HEK293T (cell line): ENCODE data around the gene CCNYL1.

ENCODE experiments used
- CTCF ChIA-PET: fragments of 350-600 bp; formaldehyde crosslinking; extraction: SDS; loops from one replicate; lab custom pipeline; 2021; ENCODE audit warnings: antibody characterized with exemption, inconsistent platforms; lab: Yijun Ruan, JAX
- POLR2A ChIA-PET: fragments of 350-600 bp; formaldehyde crosslinking; extraction: SDS; loops from one replicate; lab custom pipeline; 2020; ENCODE audit warnings: antibody characterized with exemption, inconsistent platforms; lab: Yijun Ruan, JAX
- DNase-seq: peaks from one replicate; pipeline ENCODE4 v3.0.0; 2012; ENCODE audit warnings: mixed read lengths; ENCODE audit errors: extremely low spot score
- ARNT ChIP-seq: fragments of 450-650 bp; IDR thresholded peaks from 2 replicates; pipeline ENCODE4 v1.6.1; 2017; ENCODE audit warnings: mild to moderate bottlenecking
- BHLHE40 ChIP-seq: fragments of 450-650 bp; IDR thresholded peaks from 2 replicates; pipeline ENCODE4 v1.6.1; 2016; ENCODE audit warnings: mild to moderate bottlenecking, moderate library complexity, borderline replicate concordance
- CTBP1 ChIP-seq: fragments of 450-650 bp; IDR thresholded peaks from 2 replicates; pipeline ENCODE4 v1.6.1; 2016; ENCODE audit warnings: borderline replicate concordance
- ELF4 ChIP-seq: fragments of 450-650 bp; IDR thresholded peaks from 2 replicates; pipeline ENCODE4 v1.6.1; 2017; ENCODE audit warnings: antibody characterized with exemption
- FOXA1 ChIP-seq: fragments of 450-650 bp; IDR thresholded peaks from 2 replicates; pipeline ENCODE4 v1.6.1; 2016; ENCODE audit warnings: mild to moderate bottlenecking
- FOXK2 ChIP-seq: fragments of 450-650 bp; IDR thresholded peaks from 2 replicates; pipeline ENCODE4 v1.6.1; 2016; ENCODE audit warnings: mild to moderate bottlenecking
- FOXM1 ChIP-seq: fragments of 450-650 bp; IDR thresholded peaks from 2 replicates; pipeline ENCODE4 v1.6.1; 2017; ENCODE audit warnings: mild to moderate bottlenecking, borderline replicate concordance
- HDGF ChIP-seq: fragments of 450-650 bp; IDR thresholded peaks from 2 replicates; pipeline ENCODE4 v1.6.1; 2017; ENCODE audit warnings: antibody characterized with exemption, borderline replicate concordance
- L3MBTL2 ChIP-seq: fragments of 450-650 bp; conservative IDR thresholded peaks from 2 replicates; pipeline ENCODE4 v1.6.1; 2016; ENCODE audit warnings: mild to moderate bottlenecking
- LEF1 ChIP-seq: fragments of 450-650 bp; IDR thresholded peaks from 2 replicates; pipeline ENCODE4 v1.6.1; 2017; ENCODE audit warnings: mild to moderate bottlenecking, borderline replicate concordance
- NFRKB ChIP-seq: fragments of 450-650 bp; IDR thresholded peaks from 2 replicates; pipeline ENCODE4 v1.6.1; 2016; ENCODE audit warnings: mild to moderate bottlenecking, moderate library complexity
- PKNOX1 ChIP-seq: fragments of 450-650 bp; IDR thresholded peaks from 2 replicates; pipeline ENCODE4 v1.6.1; 2016
- SP1 ChIP-seq: fragments of 450-650 bp; IDR thresholded peaks from 2 replicates; pipeline ENCODE4 v1.6.1; 2017
- SUZ12 ChIP-seq: fragments of 450-650 bp; IDR thresholded peaks from 2 replicates; pipeline ENCODE4 v1.6.1; 2016; ENCODE audit warnings: mild to moderate bottlenecking
- TARDBP ChIP-seq: fragments of 450-650 bp; IDR thresholded peaks from 2 replicates; pipeline ENCODE4 v1.6.1; 2016
- ZNF384 ChIP-seq: fragments of 450-650 bp; IDR thresholded peaks from 2 replicates; pipeline ENCODE4 v1.6.1; 2016

CCNYL1 gene

GRCh38 chr2:207802650-207803049 lies 91.2 kb downstream of the CCNYL1 start:
- no peak for TF ChIP-seq FOXK2
- TF ChIP-seq FOXM1 = no peak
- no peak for TF ChIP-seq PKNOX1
- TF ChIP-seq TARDBP = no peak
- TF ChIP-seq NFRKB = no peak
- TF ChIP-seq CTBP1 = no peak
- no peak for TF ChIP-seq HDGF
- TF ChIP-seq SP1 = no peak
- TF ChIP-seq L3MBTL2 = no peak
- no peak for TF ChIP-seq ZNF384
- no peak for TF ChIP-seq LEF1
- TF ChIP-seq SUZ12 = no peak
- no peak for TF ChIP-seq ARNT
- no peak for TF ChIP-seq BHLHE40
- TF ChIP-seq ELF4 = no peak
- no peak for TF ChIP-seq FOXA1
- no peak for DNase-seq
- ChIA-PET POLR2A (no interaction called here), CTCF (no interaction called here)
